ENCODE data around the gene LRP1B.

LRP1B gene

GRCh38 chr2:141331127-141331526, 799.7 kb downstream of the LRP1B start:
- TF ChIP-seq CTCF (IDR thresholded peaks at IDR 0.05; ENCODE audit: control insufficient read depth, extremely low read depth, insufficient read depth), result no peak
- no peak overlapping the region for H3K4me3 ChIP-seq (ENCODE audit: low read depth, low read length)
- no peak for DNase-seq (ENCODE audit: low read depth)

GRCh38 chr2:141329964-141330363, 800.9 kb downstream of the LRP1B start:
- H3K4me3 ChIP-seq (ENCODE audit: low read depth, low read length), result no peak overlapping the region
- no peak for TF ChIP-seq CTCF (IDR thresholded peaks at IDR 0.05; ENCODE audit: control insufficient read depth, extremely low read depth, insufficient read depth)
- DNase-seq (ENCODE audit: low read depth), result no peak

- no peak for TF ChIP-seq CTCF (IDR thresholded peaks at IDR 0.05; ENCODE audit: control insufficient read depth, extremely low read depth, insufficient read depth)
- no peak for DNase-seq (ENCODE audit: low read depth)
- H3K4me3 ChIP-seq (ENCODE audit: low read depth, low read length), result no peak overlapping the region
These were observed 807.2 kb downstream of the LRP1B start for GRCh38 chr2:141323571-141323970.

- no peak for TF ChIP-seq CTCF (IDR thresholded peaks at IDR 0.05; ENCODE audit: control insufficient read depth, extremely low read depth, insufficient read depth)
- DNase-seq (ENCODE audit: low read depth), result no peak
- H3K4me3 ChIP-seq (ENCODE audit: low read depth, low read length), result no peak overlapping the region
These were observed 812.8 kb downstream of the LRP1B start for GRCh38 chr2:141317986-141318385.

- DNase-seq (ENCODE audit: low read depth), result no peak
- TF ChIP-seq CTCF (IDR thresholded peaks at IDR 0.05; ENCODE audit: control insufficient read depth, extremely low read depth, insufficient read depth), result no peak
- H3K4me3 ChIP-seq (ENCODE audit: low read depth, low read length), result no peak overlapping the region
These were observed 814.2 kb downstream of the LRP1B start for GRCh38 chr2:141316606-141317005.

- TF ChIP-seq CTCF (IDR thresholded peaks at IDR 0.05; ENCODE audit: control insufficient read depth, extremely low read depth, insufficient read depth), result no peak
- H3K4me3 ChIP-seq (ENCODE audit: low read depth, low read length), result no peak overlapping the region
- DNase-seq (ENCODE audit: low read depth), result no peak
These were observed 814.7 kb downstream of the LRP1B start for GRCh38 chr2:141316103-141316502.

GRCh38 chr2:141313972-141314371, 816.8 kb downstream of the LRP1B start:
- DNase-seq (ENCODE audit: low read depth), result no peak
- no peak overlapping the region for H3K4me3 ChIP-seq (ENCODE audit: low read depth, low read length)
- TF ChIP-seq CTCF (IDR thresholded peaks at IDR 0.05; ENCODE audit: control insufficient read depth, extremely low read depth, insufficient read depth), result no peak

Measured in LNCaP clone FGC (cell line).